Progenitor cell of endocrine pancreas (in vitro differentiated cells): Measurements from ENCODE around the gene ACOXL. TPM values are rescaled to one million over a fixed set of nuclear protein-coding genes. Genes with fewer than 3 reads are reported as not detected.

Experiments used
- DNase-seq: peaks from one replicate; pipeline ENCODE4 v3.0.0; 2021; ENCODE audit warnings: low spot score; ENCODE audit not compliant: unreplicated experiment
- H3K27ac Mint-ChIP-seq: 2 replicates; pipeline ENCODE4 v1.8.0; 2021; ENCODE audit warnings: mild to moderate bottlenecking, moderate library complexity, mixed read lengths
- H3K27me3 Mint-ChIP-seq: 2 replicates; pipeline ENCODE4 v1.8.0; 2021; ENCODE audit warnings: mixed read lengths
- H3K36me3 Mint-ChIP-seq: 2 replicates; pipeline ENCODE4 v1.8.0; 2022; ENCODE audit warnings: mixed read lengths; ENCODE audit not compliant: insufficient read depth
- H3K4me1 Mint-ChIP-seq: 2 replicates; pipeline ENCODE4 v1.8.0; 2021; ENCODE audit warnings: low read depth, mixed read lengths
- H3K4me3 Mint-ChIP-seq: 2 replicates; pipeline ENCODE4 v1.8.0; 2021; ENCODE audit warnings: low read depth, mild to moderate bottlenecking, moderate library complexity, mixed read lengths
- H3K9me3 Mint-ChIP-seq: 2 replicates; pipeline ENCODE4 v1.8.0; 2021; ENCODE audit warnings: low read depth, mixed read lengths
- total RNA-seq: library from RNA; stranded (reverse); gene quantifications from 2 replicates; pipeline ENCODE4 v1.2.1, GENCODE V29; 2021
- TF ChIP-seq, protein P1 (sequence below): fragments of 200-600 bp; sonication (generic); IDR thresholded peaks from one replicate; pipeline ENCODE4 v1.5.0; 2021; ENCODE audit warnings: antibody characterized with exemption, mild to moderate bottlenecking; ENCODE audit not compliant: unreplicated experiment

Gene ACOXL
- total RNA-seq, 1 donor from 2014 or later, result 0.19 TPM

DNA sequence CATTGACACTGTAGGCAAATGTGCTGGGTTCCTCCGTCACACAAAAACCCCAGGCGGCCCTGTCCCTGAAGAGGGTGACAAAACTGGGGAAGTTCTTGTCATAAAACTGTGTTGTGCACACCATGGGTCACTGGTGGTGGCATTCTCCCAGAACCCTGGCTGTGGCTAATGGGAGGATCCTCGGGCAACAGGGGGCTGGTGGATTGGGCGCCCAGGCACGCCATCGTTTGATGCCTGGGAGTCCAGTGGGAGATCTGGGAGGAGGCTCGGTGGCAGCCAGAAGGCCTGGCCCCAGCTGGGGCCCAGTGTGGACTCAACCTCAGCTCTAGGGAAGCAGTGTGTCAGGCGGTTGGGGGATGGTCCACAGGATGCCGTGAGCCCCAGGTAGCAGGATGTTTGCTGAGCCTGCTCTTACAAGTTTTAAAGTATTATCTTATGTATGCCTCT, 140.7 kb downstream of the ACOXL start:
- H3K4me3 Mint-ChIP-seq, result no peak overlapping the region
- peaks cover under 1% of the 10 kb centered on the region for H3K36me3 Mint-ChIP-seq
- no peaks in the 10 kb centered on the region for H3K27me3 Mint-ChIP-seq
- TF ChIP-seq, protein P1, sequence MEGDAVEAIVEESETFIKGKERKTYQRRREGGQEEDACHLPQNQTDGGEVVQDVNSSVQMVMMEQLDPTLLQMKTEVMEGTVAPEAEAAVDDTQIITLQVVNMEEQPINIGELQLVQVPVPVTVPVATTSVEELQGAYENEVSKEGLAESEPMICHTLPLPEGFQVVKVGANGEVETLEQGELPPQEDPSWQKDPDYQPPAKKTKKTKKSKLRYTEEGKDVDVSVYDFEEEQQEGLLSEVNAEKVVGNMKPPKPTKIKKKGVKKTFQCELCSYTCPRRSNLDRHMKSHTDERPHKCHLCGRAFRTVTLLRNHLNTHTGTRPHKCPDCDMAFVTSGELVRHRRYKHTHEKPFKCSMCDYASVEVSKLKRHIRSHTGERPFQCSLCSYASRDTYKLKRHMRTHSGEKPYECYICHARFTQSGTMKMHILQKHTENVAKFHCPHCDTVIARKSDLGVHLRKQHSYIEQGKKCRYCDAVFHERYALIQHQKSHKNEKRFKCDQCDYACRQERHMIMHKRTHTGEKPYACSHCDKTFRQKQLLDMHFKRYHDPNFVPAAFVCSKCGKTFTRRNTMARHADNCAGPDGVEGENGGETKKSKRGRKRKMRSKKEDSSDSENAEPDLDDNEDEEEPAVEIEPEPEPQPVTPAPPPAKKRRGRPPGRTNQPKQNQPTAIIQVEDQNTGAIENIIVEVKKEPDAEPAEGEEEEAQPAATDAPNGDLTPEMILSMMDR, result no peak
- DNase-seq, result no peak
- H3K4me1 Mint-ChIP-seq, result no peaks in the 10 kb centered on the region
- no peak overlapping the region for H3K27ac Mint-ChIP-seq
- H3K9me3 Mint-ChIP-seq, result peaks cover 2% of the 10 kb centered on the region

DNA sequence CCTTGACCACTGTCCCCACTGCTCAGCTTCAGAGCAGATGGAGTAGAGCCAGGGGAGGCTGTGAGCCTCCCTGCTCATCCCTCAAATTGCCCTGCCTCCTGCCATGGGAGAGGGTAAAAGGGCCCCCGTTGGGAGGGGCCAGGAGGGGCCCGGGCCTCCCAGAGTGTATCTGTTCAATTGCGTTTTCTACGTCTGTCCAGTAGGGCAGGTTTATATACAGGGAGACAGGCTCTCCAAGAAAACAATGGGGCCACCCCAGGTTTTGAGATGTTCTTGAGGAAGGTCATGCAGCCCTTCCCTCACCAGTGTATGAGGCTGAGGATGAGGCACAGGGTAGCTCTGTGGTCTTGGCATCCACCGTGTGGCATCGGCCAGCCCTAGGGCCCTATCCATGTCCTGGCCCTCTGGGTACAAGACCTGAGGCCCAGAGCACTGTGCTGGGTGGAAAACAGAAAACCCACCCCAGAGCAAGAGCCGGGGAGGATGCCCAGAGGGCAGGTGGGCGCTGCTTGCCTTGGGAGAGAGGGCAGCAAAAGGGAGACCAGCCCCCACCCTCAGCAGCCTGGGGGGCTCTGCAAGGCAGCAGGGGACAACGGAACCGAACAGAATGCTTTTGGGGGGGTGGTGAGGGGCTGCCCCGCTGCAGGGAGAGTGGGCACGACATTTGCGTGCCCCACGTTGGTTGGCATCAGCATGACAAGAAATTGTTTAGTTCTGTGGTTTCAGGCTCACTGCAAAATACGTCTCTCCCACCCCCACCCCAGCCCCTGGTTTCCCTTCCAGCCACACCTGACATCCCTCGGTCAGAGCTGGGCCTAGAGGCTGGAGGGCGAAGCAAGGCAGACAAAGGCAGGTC, 141.5 kb downstream of the ACOXL start:
- no peak overlapping the region for H3K27ac Mint-ChIP-seq

DNA sequence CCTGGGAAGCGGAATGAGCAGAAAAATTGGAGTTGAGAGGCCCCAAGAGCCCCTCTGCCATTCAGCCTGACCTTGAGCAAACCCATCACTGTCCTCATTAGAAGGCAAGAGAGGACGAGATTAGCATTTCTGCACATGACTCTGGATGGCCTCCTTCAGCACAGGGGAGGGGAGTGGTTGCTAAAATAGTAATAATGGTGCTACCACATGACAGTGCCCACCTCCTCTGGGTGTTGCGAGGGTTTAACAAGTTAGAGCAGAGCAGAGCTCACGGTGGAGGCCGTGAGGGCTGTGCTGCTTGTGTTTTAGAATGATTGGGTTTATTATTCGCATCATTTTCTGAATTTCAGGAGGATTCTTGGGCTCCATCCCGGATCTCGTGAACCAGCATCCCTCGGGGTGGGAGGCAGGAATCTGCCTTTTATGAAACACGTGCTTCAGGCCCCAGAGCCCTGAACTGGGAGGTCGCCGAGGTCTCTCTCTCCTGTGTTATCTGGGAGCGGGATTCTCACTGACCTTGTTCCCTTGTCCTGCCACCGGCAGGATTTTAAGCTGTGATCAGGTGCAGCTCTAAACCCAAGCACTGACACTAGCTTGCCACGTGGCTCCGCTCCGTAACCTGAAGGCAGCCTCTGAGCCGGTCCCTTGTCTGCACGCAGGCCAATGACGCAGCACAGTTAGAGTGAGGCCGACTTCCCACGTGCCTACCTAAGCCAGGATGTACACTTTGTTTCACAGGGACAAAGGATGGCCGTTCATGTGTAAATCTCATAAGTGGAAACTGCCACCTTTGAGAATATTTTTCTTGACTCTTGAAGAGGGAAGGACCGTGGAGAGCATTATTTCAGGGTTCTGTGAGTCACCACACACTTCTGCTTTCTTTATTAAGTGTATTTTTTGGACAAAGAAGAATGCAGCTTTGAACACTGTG, 142.3 kb downstream of the ACOXL start:
- Mint-ChIP-seq H3K27ac (no peak overlapping the region), H3K4me1 (no peaks in the 10 kb centered on the region), H3K9me3 (peaks cover 8% of the 10 kb centered on the region), H3K27me3 (no peaks in the 10 kb centered on the region), H3K36me3 (peaks cover 2% of the 10 kb centered on the region), H3K4me3 (no peak overlapping the region)
- DNase-seq, result no peak
- TF ChIP-seq, protein P1, result no peak

More for the DNA sequence above, 141.5 kb downstream of the ACOXL start:
- Mint-ChIP-seq H3K4me3 (no peak overlapping the region), H3K27me3 (no peaks in the 10 kb centered on the region), H3K36me3 (peaks cover 2% of the 10 kb centered on the region), H3K9me3 (peaks cover 6% of the 10 kb centered on the region), H3K4me1 (no peaks in the 10 kb centered on the region)
- DNase-seq, result no peak
- TF ChIP-seq, protein P1, result no peak

DNA sequence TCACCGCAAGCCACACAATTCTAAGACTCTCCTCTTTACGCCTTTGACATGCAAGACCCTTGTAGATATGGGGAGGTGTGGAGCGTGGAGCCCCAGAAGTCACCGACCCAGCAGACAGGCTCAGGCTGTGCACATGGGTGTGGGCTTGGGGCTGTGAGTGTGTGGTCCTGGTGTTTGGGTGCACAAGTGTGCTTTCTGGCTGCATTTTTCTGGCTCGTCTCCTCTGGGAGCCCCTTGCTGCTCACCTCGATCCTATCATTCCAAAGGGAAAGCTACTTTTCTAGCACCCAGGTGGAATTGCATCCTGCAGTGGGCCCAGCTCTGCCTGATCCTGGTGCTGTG, 143.0 kb downstream of the ACOXL start:
- H3K4me1 Mint-ChIP-seq, result no peaks in the 10 kb centered on the region
- peaks cover 2% of the 10 kb centered on the region for H3K36me3 Mint-ChIP-seq
- no peak overlapping the region for H3K4me3 Mint-ChIP-seq
- TF ChIP-seq, protein P1, result no peak
- no peak overlapping the region for H3K27ac Mint-ChIP-seq
- no peak for DNase-seq
- peaks cover 8% of the 10 kb centered on the region for H3K9me3 Mint-ChIP-seq
- no peaks in the 10 kb centered on the region for H3K27me3 Mint-ChIP-seq
